SKM-1 treated with dmso at 0.1 percent for 144 hours (cell line): ENCODE measurements around the gene ANXA3.
"Not testable (repeated sequence)": the region's sequence is repeated elsewhere in the genome, so short reads cannot be mapped to it uniquely, and the experiment has no call there.

Experiments
- DNase-seq: peaks from one replicate; lab custom pipeline; 2025; ENCODE audit not compliant: unreplicated experiment; lab: John Stamatoyannopoulos, UW

Gene ANXA3

GRCh38 chr4:78569306-78569821 is 17.8 kb downstream of the ANXA3 start:
- DNase-seq = no peak

DNA sequence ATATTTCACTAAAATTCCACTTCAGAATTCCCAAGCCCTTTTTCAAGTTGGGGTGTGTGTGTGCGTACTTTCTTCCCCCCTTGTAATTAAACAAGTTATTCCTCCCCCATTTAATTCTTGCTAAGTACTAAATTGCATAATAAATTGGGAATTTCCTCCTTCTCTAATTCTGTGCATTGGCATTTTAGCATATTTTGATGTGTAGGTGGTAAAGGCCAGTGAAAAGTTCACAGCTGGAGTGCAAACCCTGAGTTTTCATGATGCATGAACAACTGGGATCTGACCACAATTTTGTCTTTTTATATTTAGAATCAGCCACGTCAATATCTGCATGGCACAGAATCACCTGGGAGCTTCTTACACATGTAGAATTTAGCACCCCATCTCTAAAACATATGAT is 18.5 kb downstream of the ANXA3 start:
- DNase-seq = no peak

DNA sequence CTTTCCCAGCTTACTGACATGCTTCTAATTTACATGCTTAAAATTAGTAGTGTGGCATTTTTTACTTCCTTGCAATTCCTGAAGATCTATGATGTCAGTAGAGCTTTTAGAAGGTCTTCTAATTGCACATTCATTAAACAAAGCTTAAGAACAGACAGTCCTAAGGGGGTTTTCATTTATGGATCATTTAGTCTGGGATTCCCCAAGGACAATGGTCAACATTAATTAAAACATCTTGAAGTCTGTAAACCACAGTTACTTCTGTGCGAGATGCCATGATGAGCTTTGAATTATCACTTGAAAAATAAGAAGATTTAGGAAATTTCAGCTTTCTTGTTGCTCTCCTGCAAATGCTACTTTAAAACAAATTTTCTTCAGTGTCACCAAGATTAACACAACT is 20.2 kb downstream of the ANXA3 start:
- no peak for DNase-seq

GRCh38 chr4:78578674-78579425 is 27.3 kb downstream of the ANXA3 start:
- DNase-seq = no peak

GRCh38 chr4:78581618-78582017 is 30.0 kb downstream of the ANXA3 start:
- DNase-seq = no peak

GRCh38 chr4:78584863-78585547 is 33.4 kb downstream of the ANXA3 start:
- DNase-seq = no peak

DNA sequence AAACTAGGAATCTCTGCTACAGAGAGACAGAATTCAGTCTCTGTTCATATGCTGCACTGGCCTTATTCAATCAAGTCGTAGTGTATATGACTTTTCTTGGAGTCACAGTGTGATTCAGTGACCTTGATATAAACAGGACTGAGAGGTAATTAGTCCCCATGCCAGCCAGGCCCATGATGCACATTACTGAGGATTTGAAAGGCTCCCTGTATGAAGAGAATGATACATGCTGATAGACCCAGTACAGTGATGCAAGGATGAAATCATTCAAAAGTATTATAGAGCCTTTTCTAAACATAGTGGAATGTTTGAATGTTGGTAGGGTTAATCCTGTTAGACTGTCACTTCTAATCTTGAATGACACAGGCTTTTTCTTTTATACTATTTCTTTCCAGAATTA is 34.1 kb downstream of the ANXA3 start:
- no peak for DNase-seq

DNA sequence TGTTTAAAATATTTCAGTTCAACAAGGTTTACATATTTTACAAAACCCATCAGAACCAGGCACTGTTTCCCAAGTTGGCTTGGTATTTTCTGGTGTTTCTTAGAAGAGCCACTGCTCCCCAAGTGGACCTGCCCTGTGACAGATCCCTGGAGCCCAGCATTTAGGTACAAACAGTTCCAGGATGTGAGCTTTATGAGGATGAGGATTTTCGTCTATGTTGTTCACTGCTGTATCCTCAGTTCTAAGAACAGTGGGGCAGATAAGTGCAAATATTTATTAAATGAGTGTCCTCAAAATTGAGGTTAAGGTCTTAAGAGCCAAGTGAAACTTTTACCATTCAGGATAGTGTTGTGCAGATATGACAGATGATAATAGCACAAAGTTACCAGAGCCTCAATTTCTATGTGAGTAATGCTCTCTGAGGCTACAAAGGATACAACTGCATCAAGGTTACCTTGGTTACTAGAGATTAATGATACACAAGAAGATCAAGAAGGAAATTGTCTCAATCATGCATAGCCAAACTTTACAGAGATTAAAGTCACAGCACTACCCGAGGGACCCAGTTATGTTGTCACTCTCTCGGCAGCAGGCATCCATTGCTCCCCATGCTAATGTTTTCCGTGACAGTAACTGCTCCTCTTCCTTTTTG is 37.5 kb downstream of the ANXA3 start:
- DNase-seq = no peak

GRCh38 chr4:78591404-78591803 is 39.8 kb downstream of the ANXA3 start:
- DNase-seq = no peak

DNA sequence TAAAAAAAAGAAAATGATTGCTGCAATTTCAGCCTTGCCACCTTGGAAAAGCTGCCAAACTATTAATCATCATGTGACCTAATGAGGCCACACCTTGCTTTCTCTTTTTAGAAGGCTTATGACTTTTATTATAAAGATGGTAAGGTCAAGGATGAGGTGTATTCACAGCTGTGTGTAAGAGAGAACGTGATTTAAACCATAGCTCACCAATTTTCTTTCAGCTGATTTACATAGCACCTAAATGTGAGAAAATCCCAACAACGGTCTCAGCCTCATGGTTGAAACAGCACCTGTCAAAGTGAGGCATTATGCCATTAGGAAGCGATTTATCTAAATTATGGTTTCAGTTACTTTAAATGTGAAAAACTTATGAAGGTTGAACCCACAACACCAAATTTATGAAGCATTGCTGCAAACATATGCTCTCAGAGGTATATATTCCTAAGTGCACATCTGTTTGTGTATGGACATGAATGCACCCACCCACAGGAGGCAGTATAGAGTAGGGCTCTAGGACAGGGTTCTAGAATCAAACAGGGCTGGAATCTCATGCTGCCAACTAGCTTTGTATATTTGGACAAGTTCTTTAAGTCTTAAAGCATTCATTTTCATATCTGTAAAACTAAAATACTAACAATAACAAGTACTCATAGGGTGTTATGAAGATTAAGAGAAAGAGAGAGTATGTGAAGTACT is 40.7 kb downstream of the ANXA3 start:
- no peak for DNase-seq

GRCh38 chr4:78596111-78596742 is 44.7 kb downstream of the ANXA3 start:
- DNase-seq = no peak

DNA sequence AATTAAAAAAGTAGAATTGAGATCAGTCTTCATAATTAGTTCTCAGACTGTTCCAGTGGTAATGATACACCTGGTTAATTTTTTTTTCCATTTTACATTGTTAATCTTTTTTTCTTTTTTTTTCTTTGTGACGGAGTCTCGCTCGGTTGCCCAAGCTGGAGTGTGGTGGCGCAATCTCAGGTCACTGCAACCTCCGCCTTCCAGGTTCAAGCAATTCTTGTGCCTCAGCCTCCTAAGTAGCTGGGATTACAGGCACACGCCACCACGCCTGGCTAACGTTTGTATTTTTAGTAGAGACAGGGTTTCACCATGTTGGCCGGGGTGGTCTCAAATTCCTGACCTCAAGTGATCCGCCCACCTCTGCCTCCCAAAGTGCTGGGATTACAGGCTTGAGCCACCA is 46.9 kb downstream of the ANXA3 start:
- DNase-seq = not testable (repeated sequence)

GRCh38 chr4:78599147-78599546 is 47.6 kb downstream of the ANXA3 start:
- DNase-seq = no peak

DNA sequence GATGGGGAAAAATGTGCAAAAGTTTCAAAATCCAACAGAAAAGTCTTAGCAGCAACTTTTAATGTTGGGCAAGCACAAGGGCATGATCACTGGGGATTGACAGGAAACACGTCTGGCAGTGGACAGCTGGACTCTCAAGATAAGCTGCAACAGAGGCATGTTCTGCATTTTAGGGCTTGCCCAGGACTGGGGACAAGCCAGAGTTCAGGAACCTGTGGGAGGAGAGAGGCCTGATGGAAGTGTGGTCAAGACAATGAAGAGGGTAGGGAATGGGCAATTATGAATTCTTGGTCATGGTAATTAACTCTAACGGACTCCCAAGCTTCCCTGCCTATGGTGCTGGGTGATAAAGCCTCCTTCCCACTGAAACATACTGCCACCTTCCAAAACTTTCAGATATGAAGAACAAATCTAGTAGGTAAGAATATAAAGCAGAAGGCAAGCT is 48.4 kb downstream of the ANXA3 start:
- DNase-seq = peak; percentile 82

GRCh38 chr4:78601013-78601412 is 49.4 kb downstream of the ANXA3 start:
- DNase-seq = no peak

DNA sequence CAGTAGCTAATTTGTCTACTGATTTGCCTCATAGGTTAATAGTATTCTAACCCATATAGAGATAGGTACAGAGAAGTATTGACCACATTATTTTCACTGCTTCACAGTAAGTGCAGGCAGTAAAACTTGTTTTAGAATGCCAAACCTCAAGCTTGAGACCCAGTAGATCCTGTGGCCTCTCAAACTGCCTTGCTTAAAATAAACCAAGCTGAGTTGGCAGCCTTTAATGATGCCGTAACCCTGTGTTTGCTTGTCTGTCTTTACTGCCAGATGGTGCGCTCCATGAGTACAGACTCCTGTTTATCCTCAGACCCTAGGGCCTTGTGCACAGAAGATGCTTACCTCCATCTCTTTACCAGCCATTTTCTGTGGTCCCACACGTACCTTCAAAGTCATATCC is 50.8 kb downstream of the ANXA3 start:
- no peak for DNase-seq

GRCh38 chr4:78603384-78603783 is 51.8 kb downstream of the ANXA3 start:
- DNase-seq = no peak

GRCh38 chr4:78604988-78605387 is 53.4 kb downstream of the ANXA3 start:
- DNase-seq = no peak

DNA sequence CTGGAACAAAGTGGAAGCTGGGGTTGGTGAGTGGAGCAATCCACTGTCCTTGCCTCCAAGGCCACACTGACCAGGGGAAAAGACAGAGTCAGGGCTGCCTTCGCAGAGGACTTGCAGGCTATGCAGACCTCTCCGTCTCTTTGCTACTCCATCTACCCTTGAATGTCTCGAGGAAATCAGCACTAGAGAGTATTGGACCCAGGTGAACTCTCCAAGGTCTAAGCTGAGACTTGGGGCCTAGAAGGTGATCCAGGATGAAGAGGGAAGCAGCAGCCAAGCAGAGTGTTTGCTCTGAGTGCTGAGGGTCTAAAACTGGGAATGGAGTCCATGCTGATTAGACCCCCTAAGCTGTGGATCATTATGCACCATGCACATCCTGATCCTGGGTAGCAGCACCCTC is 54.5 kb downstream of the ANXA3 start:
- no peak for DNase-seq

- DNase-seq = no peak
Observed at GRCh38 chr4:78606530-78607095, 55.0 kb downstream of the ANXA3 start.

DNA sequence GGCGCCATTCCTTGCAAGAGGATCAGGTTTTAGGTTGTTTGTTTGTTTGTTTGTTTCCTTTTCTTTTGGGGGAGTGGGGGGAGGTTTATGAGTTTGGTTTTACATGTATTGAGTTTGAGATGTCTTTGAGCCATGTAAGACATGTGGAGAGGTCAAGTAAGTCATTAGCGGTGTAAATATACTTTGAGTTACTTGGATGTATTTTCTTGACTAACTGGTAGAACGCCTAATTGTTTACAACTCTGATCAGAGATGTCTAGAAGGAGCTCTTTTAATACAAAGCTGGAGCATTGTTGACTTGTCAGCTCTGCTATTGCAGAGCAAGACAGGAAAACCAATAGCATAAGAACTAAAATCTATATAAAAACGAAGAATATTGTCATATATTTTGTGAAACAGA is 57.1 kb downstream of the ANXA3 start:
- DNase-seq = no peak
